Endothelial cell of umbilical vein (primary cell): ENCODE results near the gene FAM78A. TPM values are rescaled to one million over a fixed set of nuclear protein-coding genes. Genes with fewer than 3 reads are reported as not detected.

Source experiments
- BruUV-seq: library from RNA; stranded (reverse); fragments of 400-500 nt; replicated peaks from 2 replicates; lab custom pipeline; 2021; lab: Mats Ljungman, UMichigan
- CTCF ChIA-PET: fragments of 300-600, 350-600 bp; sonication (Branson Sonifier 250); formaldehyde crosslinking; loops from one replicate; lab custom pipeline; 2021; ENCODE audit warnings: antibody characterized with exemption, inconsistent platforms; lab: Charles Lee
- POLR2A ChIA-PET: fragments of 300-600, 350-600 bp; sonication (Branson Sonifier 250); formaldehyde crosslinking; loops from one replicate; lab custom pipeline; 2021; ENCODE audit warnings: antibody characterized with exemption, inconsistent platforms; lab: Charles Lee
- DNase-seq: peaks from one replicate; pipeline ENCODE4 v3.0.0-alpha.2; 2011; ENCODE audit warnings: low read depth, low spot score
- FAIRE-seq: peaks from 2 replicates; lab custom pipeline; 2011; peaks lifted over from hg19 to GRCh38; lab: Jason Lieb, UNC
- H2AFZ ChIP-seq: 2 replicates; pipeline ENCODE4 v1.6.0; 2012; ENCODE audit warnings: low read depth, low read length, control low read depth, inconsistent platforms
- H3K27ac ChIP-seq: 2 replicates; pipeline ENCODE4 v1.5.1; 2011; ENCODE audit warnings: low read depth, mild to moderate bottlenecking, control low read depth, low read length, moderate library complexity; ENCODE audit not compliant: insufficient read depth
- H3K27me3 ChIP-seq, 2 experiments: 2 replicates each; pipeline versions ENCODE4 v1.6.0 to v1.6.1; 2011; ENCODE audit warnings: low read length in 2 of 2, mixed read lengths in 1 of 2; ENCODE audit not compliant: control insufficient read depth in 2 of 2, insufficient read depth in 2 of 2
- H3K36me3 ChIP-seq, 2 experiments: 2 replicates in 1 of 2; 3 replicates in 1 of 2; pipeline ENCODE4 v1.5.1; 2011; ENCODE audit warnings: low read length in 2 of 2, mild to moderate bottlenecking in 1 of 2, moderate library complexity in 1 of 2; ENCODE audit not compliant: control insufficient read depth in 2 of 2, insufficient read depth in 2 of 2; ENCODE audit errors: extremely low read depth in 1 of 2
- H3K4me1 ChIP-seq: 3 replicates; pipeline ENCODE4 v1.5.1; 2011; ENCODE audit warnings: mild to moderate bottlenecking, low read length; ENCODE audit not compliant: control insufficient read depth, insufficient read depth; ENCODE audit errors: extremely low read depth
- H3K4me2 ChIP-seq: 2 replicates; pipeline ENCODE4 v1.6.1; 2011; ENCODE audit warnings: low read length, control low read depth, mixed read lengths; ENCODE audit not compliant: insufficient read depth
- H3K4me3 ChIP-seq, 3 experiments: fragments of 200-600 bp in 1 of 3; sonication (generic), shearing (Covaris generic) in 1 of 3; replicated peaks in 1 of 3; 2 replicates each; pipeline ENCODE4 v1.5.1; 2011 to 2016; ENCODE audit warnings: control low read depth in 3 of 3, low read length in 3 of 3, mild to moderate bottlenecking in 2 of 3, inconsistent platforms in 1 of 3, low read depth in 1 of 3, moderate library complexity in 1 of 3; ENCODE audit not compliant: insufficient read depth in 1 of 3
- H3K79me2 ChIP-seq: 2 replicates; pipeline ENCODE4 v1.6.0; 2012; ENCODE audit warnings: low read length, inconsistent platforms; ENCODE audit not compliant: control insufficient read depth, insufficient read depth
- H3K9ac ChIP-seq: replicated peaks from 2 replicates; pipeline ENCODE3; 2011; ENCODE audit warnings: low read length, control low read depth; ENCODE audit not compliant: insufficient read depth; ENCODE audit errors: extremely low read depth
- H3K9me1 ChIP-seq: replicated peaks from 3 replicates; pipeline ENCODE4 v1.6.0; 2011; ENCODE audit warnings: mild to moderate bottlenecking, low read length; ENCODE audit not compliant: control insufficient read depth, insufficient read depth; ENCODE audit errors: extremely low read depth
- H3K9me3 ChIP-seq: replicated peaks from 2 replicates; pipeline ENCODE4 v1.5.1; 2012; ENCODE audit warnings: low read length, inconsistent platforms; ENCODE audit not compliant: control insufficient read depth, insufficient read depth
- H4K20me1 ChIP-seq: replicated peaks from 2 replicates; pipeline ENCODE3; 2011; ENCODE audit warnings: mild to moderate bottlenecking, low read length; ENCODE audit not compliant: control insufficient read depth, insufficient read depth; ENCODE audit errors: extremely low read depth
- CTCF ChIP-seq, 2 donors: IDR thresholded peaks; 1 replicate in 1 of 2; 2 replicates in 1 of 2; pipeline ENCODE4 v1.5.1; 2011; ENCODE audit warnings: low read length in 2 of 2, mild to moderate bottlenecking in 2 of 2, moderate library complexity in 2 of 2, control low read depth in 1 of 2, inconsistent platforms in 1 of 2, low read depth in 1 of 2; ENCODE audit not compliant: insufficient read depth in 1 of 2; ENCODE audit errors: extremely low read depth in 1 of 2
- EZH2 ChIP-seq: IDR thresholded peaks from 2 replicates; pipeline ENCODE4 v1.6.1; 2012; ENCODE audit warnings: borderline replicate concordance, low read depth, mild to moderate bottlenecking, moderate library complexity, low read length, inconsistent platforms; ENCODE audit not compliant: severe bottlenecking
- GATA2 ChIP-seq: IDR thresholded peaks from 2 replicates; pipeline ENCODE4 v1.7.0; 2011; ENCODE audit warnings: low read depth, mild to moderate bottlenecking, moderate library complexity, mixed read lengths, low read length; ENCODE audit not compliant: insufficient read length, insufficient read depth
- JUN ChIP-seq: IDR thresholded peaks from 2 replicates; pipeline ENCODE4 v1.6.1; 2011; ENCODE audit warnings: borderline replicate concordance, low read depth; ENCODE audit not compliant: insufficient read length, insufficient read depth
- MYC ChIP-seq: IDR thresholded peaks from one replicate; pipeline ENCODE4 v1.6.1; 2011; ENCODE audit warnings: mild to moderate bottlenecking, low read depth, low read length
- POLR2A ChIP-seq: IDR thresholded peaks from 2 replicates; pipeline ENCODE4 v1.6.1; 2012; ENCODE audit warnings: low read depth, mild to moderate bottlenecking, control low read depth, low read length
- dilution Hi-C: fragments of 300-500 bp; cut with MboI; formaldehyde crosslinking; loops from one replicate; pipeline ENCODE4 v1.15.0; 2019; ENCODE audit warnings: low sequenced_read_pairs; ENCODE audit not compliant: extremely low pct_ligation_motif_present
- intact Hi-C: fragments of 100-400 bp; cut with micrococcal nuclease; formaldehyde crosslinking; loops from one replicate; pipeline ENCODE4 v1.10.0; 2022
- polyA plus RNA-seq, 4 experiments: library from polyadenylated mRNA; depleted of rRNA in 3 of 4; stranded (reverse) in 3 of 4; unstranded in 1 of 4; fragments of >200 nt; gene quantifications; 2 replicates each; pipeline versions ENCODE4 v1.2.1 to v1.2.3, GENCODE V29; 2011 to 2012; ENCODE audit warnings: missing spikeins in 1 of 4
- total RNA-seq: library from RNA; stranded (reverse); gene quantifications from 2 replicates; pipeline ENCODE4 v1.2.3, GENCODE V29; 2021

The FAM78A gene
- total and polyA plus RNA-seq, 2 donors (not counting 3 experiments of a cell fraction or from before 2014, with no cell fraction given): 34.0 to 37.4 TPM

- Histone ChIP-seq H3K9me3 (no peaks in the 10 kb centered on the region), H3K4me3 (no peak overlapping the region), H3K27me3 (no peaks in the 10 kb centered on the region), H3K4me1 (no peaks in the 10 kb centered on the region), H3K9ac (no peak overlapping the region), H3K79me2 (no peaks in the 10 kb centered on the region), H3K27ac (no peak overlapping the region), H3K9me1 (no peaks in the 10 kb centered on the region), H3K4me2 (no peak overlapping the region), H3K36me3 (no peaks in the 10 kb centered on the region), H4K20me1 (no peaks in the 10 kb centered on the region), H2AFZ (no peak overlapping the region)
- FAIRE-seq (no peak), DNase-seq (no peak)
- TF ChIP-seq MYC (no peak), EZH2 (no peak), CTCF (IDR thresholded peaks at IDR 0.05; ENCODE audit: extremely low read depth in 1 of 2, insufficient read depth in 1 of 2, low read depth in 1 of 2, low read length in 2 of 2) (no peak), GATA2 (no peak), POLR2A (no peak), JUN (no peak)
- intact Hi-C loops: no loop called here
- ChIA-PET CTCF (interaction anchor here (1.0 kb wide), 1 partner anchor 12 kb away, joined by 3 read pairs; no protein-coding TSS in a partner anchor), POLR2A (no interaction called here)
- no TSS peak for BruUV-seq
- dilution Hi-C loops: no loop called here
Observed at GRCh38 chr9:131312246-131312645, 35.9 kb upstream of the FAM78A start.
